Non-pigmented ciliary epithelial cell (primary cell): ENCODE measurements around the gene SLC14A1.

Source experiments
- DNase-seq: peaks from one replicate; pipeline ENCODE4 v3.0.0-alpha.2; 2010; ENCODE audit warnings: low read depth

SLC14A1 gene

DNA sequence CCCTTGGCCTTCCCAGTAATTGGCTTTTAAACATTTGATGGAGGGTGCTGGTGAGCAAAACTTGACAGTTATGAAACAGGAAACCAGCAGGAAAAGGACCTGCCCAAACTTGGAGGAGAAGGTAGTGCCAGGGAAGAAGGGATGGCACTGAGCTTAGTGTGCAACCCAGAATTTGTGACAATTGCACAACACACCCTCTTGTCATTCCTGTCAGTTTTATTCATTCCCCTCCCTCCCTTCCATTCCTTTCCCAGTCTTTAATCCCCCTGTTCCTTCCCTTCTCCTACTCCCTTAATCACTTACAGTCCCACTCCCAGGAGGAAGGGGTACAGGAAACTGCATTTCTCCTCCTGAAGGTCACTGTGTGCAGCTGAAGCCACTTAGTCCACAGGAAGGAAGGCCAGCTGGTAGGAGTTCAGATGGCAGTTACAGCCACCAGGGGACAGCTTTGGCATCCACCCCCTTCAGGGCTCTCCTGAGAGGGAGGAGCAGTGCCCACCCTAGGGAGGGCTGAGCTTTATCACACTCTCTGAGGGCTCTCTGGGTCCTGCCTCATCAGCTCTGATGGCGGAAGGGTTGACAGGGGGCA, 77.5 kb downstream of the SLC14A1 start:
- no peak for DNase-seq
